ENCODE results near the gene PPA1.
"Not testable (repeated sequence)": the region's sequence is repeated elsewhere in the genome, so short reads cannot be mapped to it uniquely, and the experiment has no call there.

PPA1 gene

GRCh38 chr10:70167246-70167645, 66.0 kb downstream of the PPA1 start:
- no peak for DNase-seq

GRCh38 chr10:70166394-70166793, 66.8 kb downstream of the PPA1 start:
- DNase-seq, result no peak

- DNase-seq, result no peak
Observed at GRCh38 chr10:70164163-70164562, 69.1 kb downstream of the PPA1 start.

- DNase-seq, result no peak
Observed at GRCh38 chr10:70163448-70163847, 69.8 kb downstream of the PPA1 start.

- no peak for DNase-seq
Observed at GRCh38 chr10:70162892-70163201, 70.4 kb downstream of the PPA1 start.

- DNase-seq, result no peak
Observed at GRCh38 chr10:70162151-70162891, 70.9 kb downstream of the PPA1 start.

- no peak for DNase-seq
Observed at GRCh38 chr10:70160798-70161197, 72.4 kb downstream of the PPA1 start.

- not testable (repeated sequence) for DNase-seq
Observed at GRCh38 chr10:70159366-70159765, 73.9 kb downstream of the PPA1 start.

GRCh38 chr10:70158113-70158512, 75.1 kb downstream of the PPA1 start:
- no peak for DNase-seq

GRCh38 chr10:70155255-70155838, 77.9 kb downstream of the PPA1 start:
- no peak for DNase-seq
